OCI-LY1 (cell line): ENCODE data around the gene DOK6.
"Not testable (repeated sequence)": the region's sequence is repeated elsewhere in the genome, so short reads cannot be mapped to it uniquely, and the experiment has no call there.

Source experiments
- H2AFZ ChIP-seq: fragments of 200-600 bp; sonication (generic), shearing (Covaris generic); 2 replicates; pipeline ENCODE4 v1.6.0; 2014; ENCODE audit warnings: antibody characterized with exemption, mild to moderate bottlenecking, low read length
- H3F3A ChIP-seq: fragments of 200-600 bp; sonication (generic), shearing (Covaris generic); 2 replicates; pipeline ENCODE4 v1.6.0; 2014; ENCODE audit warnings: mild to moderate bottlenecking, antibody characterized with exemption, low read length, moderate library complexity; ENCODE audit not compliant: insufficient read depth
- H3K27ac ChIP-seq: fragments of 200-600 bp; sonication (generic); 2 replicates; pipeline ENCODE4 v1.5.1; 2014; ENCODE audit warnings: low read length, mixed run types, mild to moderate bottlenecking, low read depth; ENCODE audit not compliant: poor library complexity, severe bottlenecking
- H3K27me3 ChIP-seq: fragments of 200-600 bp; sonication (generic); 2 replicates; pipeline ENCODE4 v1.6.0; 2014; ENCODE audit warnings: antibody characterized with exemption, mild to moderate bottlenecking, low read length, moderate library complexity; ENCODE audit not compliant: insufficient read depth
- H3K36me3 ChIP-seq: fragments of 200-600 bp; sonication (generic); 2 replicates; pipeline ENCODE4 v1.6.1; 2014; ENCODE audit warnings: mild to moderate bottlenecking, antibody characterized with exemption, low read length, moderate library complexity, mixed read lengths; ENCODE audit not compliant: insufficient read depth
- H3K4me1 ChIP-seq: fragments of 200-600 bp; sonication (generic); 2 replicates; pipeline ENCODE4 v1.5.1; 2014; ENCODE audit warnings: mild to moderate bottlenecking, low read length, moderate library complexity; ENCODE audit not compliant: insufficient read depth, severe bottlenecking
- H3K4me2 ChIP-seq: fragments of 200-600 bp; sonication (generic), shearing (Covaris generic); 2 replicates; pipeline ENCODE4 v1.6.1; 2014; ENCODE audit warnings: low read length
- H3K4me3 ChIP-seq: fragments of 200-600 bp; sonication (generic); 2 replicates; pipeline ENCODE4 v1.5.1; 2014; ENCODE audit warnings: low read length, low read depth, mild to moderate bottlenecking, mixed read lengths; ENCODE audit not compliant: poor library complexity, severe bottlenecking
- H3K79me2 ChIP-seq: fragments of 200-600 bp; shearing (Covaris generic); 2 replicates; pipeline ENCODE4 v1.6.1; 2016; ENCODE audit warnings: mixed run types, low read length, mixed read lengths; ENCODE audit not compliant: insufficient read depth
- H3K9ac ChIP-seq: fragments of 200-600 bp; sonication (generic), shearing (Covaris generic); 2 replicates; pipeline ENCODE4 v1.6.1; 2014; ENCODE audit warnings: mild to moderate bottlenecking, low read length, mixed read lengths
- H3K9me2 ChIP-seq: fragments of 200-600 bp; sonication (generic), shearing (Covaris generic); 2 replicates; pipeline ENCODE4 v1.6.1; 2014; ENCODE audit warnings: low read depth, mild to moderate bottlenecking, low read length, mixed read lengths
- H3K9me3 ChIP-seq: fragments of 200-600 bp; shearing (Covaris generic); 2 replicates; pipeline ENCODE4 v1.6.1; 2014; ENCODE audit warnings: low read length, mixed read lengths
- H4K20me1 ChIP-seq: fragments of 200-600 bp; sonication (generic), shearing (Covaris generic); 2 replicates; pipeline ENCODE4 v1.6.0; 2016; ENCODE audit warnings: mild to moderate bottlenecking, low read length; ENCODE audit not compliant: insufficient read depth
- EZH2 ChIP-seq: fragments of 200-600 bp; sonication (generic), shearing (Covaris generic); IDR thresholded peaks from 2 replicates; pipeline ENCODE4 v1.8.0; 2017; ENCODE audit warnings: borderline replicate concordance, mixed run types, mild to moderate bottlenecking, antibody characterized with exemption, low read length, moderate library complexity, mixed read lengths
- TF ChIP-seq, protein P1 (sequence below): fragments of 200-600 bp; sonication (generic), shearing (Covaris generic); IDR thresholded peaks from 2 replicates; pipeline ENCODE4 v1.5.1; 2017; ENCODE audit warnings: mild to moderate bottlenecking, antibody characterized with exemption, low read length, moderate library complexity, mixed read lengths

DOK6 gene

DNA sequence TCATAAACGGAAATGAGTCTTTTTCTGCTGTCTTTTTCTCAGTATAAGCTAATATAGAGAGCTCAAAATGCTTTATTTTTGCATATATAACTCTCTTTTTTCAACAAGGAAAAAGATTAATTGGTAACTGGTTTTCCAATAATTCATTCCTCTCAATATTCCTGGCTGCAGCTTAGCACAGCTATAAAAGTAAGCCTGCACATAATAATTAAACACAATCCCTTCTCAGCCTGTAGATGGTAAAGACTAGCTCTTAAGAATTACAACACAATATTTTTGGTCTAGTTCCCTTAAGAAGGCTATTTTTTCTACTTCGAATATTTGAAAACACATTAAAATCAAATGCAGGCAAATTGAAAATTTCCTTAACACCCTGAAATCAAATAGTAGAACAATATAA, 258.0 kb downstream of the DOK6 start:
- Histone ChIP-seq H3K4me2 (no peak overlapping the region), H3K27me3 (no peaks in the 10 kb centered on the region), H4K20me1 (no peaks in the 10 kb centered on the region), H3K27ac (no peak overlapping the region), H3K9me2 (no peaks in the 10 kb centered on the region), H3F3A (no peaks in the 10 kb centered on the region), H3K4me1 (no peaks in the 10 kb centered on the region), H3K4me3 (no peak overlapping the region), H2AFZ (no peak overlapping the region), H3K9ac (no peak overlapping the region), H3K9me3 (no peaks in the 10 kb centered on the region), H3K36me3 (no peaks in the 10 kb centered on the region), H3K79me2 (no peaks in the 10 kb centered on the region)
- TF ChIP-seq, protein P1, sequence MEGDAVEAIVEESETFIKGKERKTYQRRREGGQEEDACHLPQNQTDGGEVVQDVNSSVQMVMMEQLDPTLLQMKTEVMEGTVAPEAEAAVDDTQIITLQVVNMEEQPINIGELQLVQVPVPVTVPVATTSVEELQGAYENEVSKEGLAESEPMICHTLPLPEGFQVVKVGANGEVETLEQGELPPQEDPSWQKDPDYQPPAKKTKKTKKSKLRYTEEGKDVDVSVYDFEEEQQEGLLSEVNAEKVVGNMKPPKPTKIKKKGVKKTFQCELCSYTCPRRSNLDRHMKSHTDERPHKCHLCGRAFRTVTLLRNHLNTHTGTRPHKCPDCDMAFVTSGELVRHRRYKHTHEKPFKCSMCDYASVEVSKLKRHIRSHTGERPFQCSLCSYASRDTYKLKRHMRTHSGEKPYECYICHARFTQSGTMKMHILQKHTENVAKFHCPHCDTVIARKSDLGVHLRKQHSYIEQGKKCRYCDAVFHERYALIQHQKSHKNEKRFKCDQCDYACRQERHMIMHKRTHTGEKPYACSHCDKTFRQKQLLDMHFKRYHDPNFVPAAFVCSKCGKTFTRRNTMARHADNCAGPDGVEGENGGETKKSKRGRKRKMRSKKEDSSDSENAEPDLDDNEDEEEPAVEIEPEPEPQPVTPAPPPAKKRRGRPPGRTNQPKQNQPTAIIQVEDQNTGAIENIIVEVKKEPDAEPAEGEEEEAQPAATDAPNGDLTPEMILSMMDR = no peak
- TF ChIP-seq EZH2 = no peak

DNA sequence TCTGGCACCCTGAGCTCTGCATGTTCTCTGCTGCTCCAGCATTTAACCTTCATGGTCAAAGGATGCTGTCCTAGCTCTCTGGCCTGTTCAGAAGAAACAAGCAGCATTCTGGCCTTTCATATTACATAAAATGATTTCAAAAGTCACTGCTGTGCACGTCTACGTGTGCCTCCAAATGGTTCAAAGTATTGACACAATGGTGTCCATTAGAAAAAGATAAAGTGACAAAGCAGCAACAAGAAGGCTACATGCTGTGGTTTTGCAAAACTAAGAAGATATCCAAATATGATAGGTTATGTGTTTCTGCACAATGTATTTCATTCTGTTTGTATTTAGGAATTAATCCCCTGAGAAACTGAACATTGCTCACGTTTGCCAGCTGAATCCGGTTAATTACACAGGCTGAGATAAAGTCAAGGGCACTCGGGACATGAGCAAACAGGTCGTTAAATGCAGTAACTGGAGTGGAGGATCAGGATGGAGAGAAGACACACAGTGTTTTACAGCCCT, 258.5 kb downstream of the DOK6 start:
- H3F3A ChIP-seq = no peaks in the 10 kb centered on the region
- no peak overlapping the region for H2AFZ ChIP-seq
- H3K27me3 ChIP-seq = no peaks in the 10 kb centered on the region
- no peaks in the 10 kb centered on the region for H3K36me3 ChIP-seq
- no peaks in the 10 kb centered on the region for H4K20me1 ChIP-seq
- H3K9me3 ChIP-seq = no peaks in the 10 kb centered on the region
- H3K9me2 ChIP-seq = no peaks in the 10 kb centered on the region
- H3K27ac ChIP-seq = no peak overlapping the region
- TF ChIP-seq, protein P1 = no peak
- TF ChIP-seq EZH2 = no peak
- no peak overlapping the region for H3K4me2 ChIP-seq
- no peak overlapping the region for H3K9ac ChIP-seq
- no peak overlapping the region for H3K4me3 ChIP-seq
- H3K79me2 ChIP-seq = no peaks in the 10 kb centered on the region
- H3K4me1 ChIP-seq = no peaks in the 10 kb centered on the region

DNA sequence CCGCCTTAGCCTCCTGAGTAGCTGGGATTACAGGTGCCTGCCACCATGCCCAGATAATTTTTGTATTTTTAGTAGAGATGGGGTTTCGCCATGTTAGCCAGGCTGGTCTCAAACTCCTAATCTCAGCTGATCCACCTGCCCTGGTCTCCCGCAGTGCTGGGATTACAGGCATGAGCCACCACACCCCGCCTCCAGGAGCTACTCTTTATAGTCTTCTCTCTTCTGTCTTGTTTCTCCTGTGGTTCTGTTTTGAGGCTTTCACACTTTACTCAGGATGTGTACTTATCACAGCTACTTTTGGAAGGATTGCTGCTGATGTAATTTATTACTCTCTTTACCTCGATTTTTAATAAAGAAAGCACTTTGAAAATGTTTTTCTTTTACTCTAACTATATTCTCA, 261.4 kb downstream of the DOK6 start:
- H3K4me1 ChIP-seq, H3K79me2 ChIP-seq, H3K9ac ChIP-seq, H2AFZ ChIP-seq, H3K4me3 ChIP-seq, H3K9me2 ChIP-seq, H3K27me3 ChIP-seq, H3F3A ChIP-seq, H3K27ac ChIP-seq, H3K9me3 ChIP-seq, H3K36me3 ChIP-seq, H3K4me2 ChIP-seq, H4K20me1 ChIP-seq: not testable (repeated sequence)

DNA sequence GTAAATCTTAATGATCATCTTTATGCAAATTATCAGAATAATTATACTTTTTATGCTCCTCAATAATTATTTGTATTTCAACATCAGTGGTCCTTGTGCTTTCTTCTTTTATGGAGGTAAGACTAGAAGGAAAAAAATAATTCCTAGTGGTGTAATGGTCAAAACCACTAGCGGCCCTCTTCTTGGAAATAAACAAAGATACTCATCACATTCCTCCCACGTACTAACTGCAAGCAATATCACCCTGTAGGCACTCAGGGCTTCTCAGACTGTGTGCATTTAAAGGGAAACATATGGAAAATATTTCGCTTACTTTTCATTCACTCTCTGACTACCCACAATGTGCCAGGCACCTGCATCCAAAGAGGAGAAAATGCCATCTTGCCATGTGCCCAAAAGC, 263.7 kb downstream of the DOK6 start:
- Histone ChIP-seq H3K9me2 (no peaks in the 10 kb centered on the region), H3K79me2 (no peaks in the 10 kb centered on the region)
- TF ChIP-seq EZH2 = no peak
- TF ChIP-seq, protein P1 = no peak

More for the DNA sequence above, 263.7 kb downstream of the DOK6 start:
- H3K9ac ChIP-seq = no peak overlapping the region
- no peaks in the 10 kb centered on the region for H3K4me1 ChIP-seq
- H3K9me3 ChIP-seq = no peaks in the 10 kb centered on the region
- no peak overlapping the region for H3K4me3 ChIP-seq
- no peak overlapping the region for H3K4me2 ChIP-seq
- no peaks in the 10 kb centered on the region for H3K36me3 ChIP-seq
- no peak overlapping the region for H2AFZ ChIP-seq
- no peaks in the 10 kb centered on the region for H3K27me3 ChIP-seq
- H4K20me1 ChIP-seq = no peaks in the 10 kb centered on the region
- H3K27ac ChIP-seq = no peak overlapping the region
- no peaks in the 10 kb centered on the region for H3F3A ChIP-seq
